Mucosa of descending colon (tissue), 3 donors: ENCODE data around the gene CEP120. TPM values are rescaled to one million over a fixed set of nuclear protein-coding genes. Genes with fewer than 3 reads are reported as not detected.

ENCODE experiments used
- ATAC-seq: fragments of 200-7000 bp; cut with Tn5 transposase; one replicate; pipeline ENCODE4 v1.9.1; 2020; ENCODE audit warnings: mild to moderate bottlenecking, moderate library complexity
- DNase-seq, 3 donors: peaks; one replicate each; pipeline ENCODE4 v3.0.0-alpha.2; 2020
- H3K36me3 ChIP-seq: fragments of 200-600 bp; one replicate; pipeline ENCODE4 v1.8.0; 2021; ENCODE audit warnings: low read depth, mild to moderate bottlenecking
- H3K4me1 ChIP-seq: fragments of 200-600 bp; one replicate; pipeline ENCODE4 v1.8.0; 2021; ENCODE audit warnings: low read depth, mild to moderate bottlenecking
- H3K4me3 ChIP-seq: fragments of 200-600 bp; one replicate; pipeline ENCODE4 v1.8.0; 2021; ENCODE audit warnings: mild to moderate bottlenecking
- H3K9me3 ChIP-seq: fragments of 200-600 bp; one replicate; pipeline ENCODE4 v1.8.0; 2021; ENCODE audit warnings: mild to moderate bottlenecking
- intact Hi-C, 2 donors: fragments of 100-400 bp; cut with DNase I in 1 of 2; cut with micrococcal nuclease in 1 of 2; formaldehyde crosslinking; loops; one replicate each; pipeline versions ENCODE4 v1.11.0 to v1.11.1; 2022; cut with DNase I, micrococcal nuclease
- total RNA-seq, 3 donors: library from RNA; stranded (reverse); fragmentation: NEBNext Ultra II Directional in 2 of 3; extraction: Animal tissue kit (Norgen Biotek cat#: 25700) in 2 of 3; gene quantifications; one replicate each; pipeline versions ENCODE4 v1.2.1 to v1.2.4, GENCODE V29; 2021 to 2023
- TF ChIP-seq, protein P1 (sequence below): fragments of 200-600 bp; IDR thresholded peaks from one replicate; pipeline ENCODE4 v1.8.0; 2022; ENCODE audit warnings: antibody characterized with exemption, mild to moderate bottlenecking
- donor health status: DM: no; HTN: no; CAD: no; lungs with moderate emphysema.
- donor health status: DM: no; HTN: no; CAD: no.
- donor health status: DM: no; HTN: yes; CAD: no.

The CEP120 gene
- total RNA-seq, 3 donors from 2014 or later, result 12.6 to 27.6 (median 15.0) TPM

DNA sequence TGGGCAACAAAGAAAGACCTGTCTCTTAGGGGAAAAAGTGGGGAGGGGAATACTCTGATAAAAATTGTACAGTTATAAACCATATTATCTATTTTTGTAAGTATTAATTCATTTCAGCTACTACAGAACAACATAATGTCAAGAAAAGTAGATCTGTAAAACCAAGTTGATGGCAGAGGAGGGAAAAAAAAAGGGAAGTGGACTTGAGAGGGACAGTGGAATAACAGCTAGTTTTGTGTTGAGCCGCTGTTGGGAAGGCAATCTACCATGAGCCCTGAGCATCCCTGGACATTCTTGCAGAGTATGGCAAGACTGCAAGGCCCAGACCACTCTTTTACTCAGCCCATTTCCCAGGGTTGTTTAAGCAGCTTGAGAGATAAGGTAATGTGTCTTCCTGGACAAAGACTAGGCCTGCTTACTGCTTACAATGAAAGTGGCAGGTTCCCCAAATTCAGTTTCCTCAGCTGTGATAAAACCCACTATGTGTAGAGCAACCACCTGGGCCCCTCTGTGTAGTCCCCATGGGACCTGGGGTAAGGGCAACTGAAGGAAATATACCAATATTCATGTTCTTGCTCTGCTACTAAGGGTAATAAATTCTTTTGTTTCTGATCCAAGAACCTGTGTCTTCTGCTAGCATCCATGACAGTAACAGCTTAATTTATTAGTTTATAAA lies 25.0 kb downstream of the CEP120 start:
- no peak overlapping the region for H3K4me3 ChIP-seq
- TF ChIP-seq, protein P1, sequence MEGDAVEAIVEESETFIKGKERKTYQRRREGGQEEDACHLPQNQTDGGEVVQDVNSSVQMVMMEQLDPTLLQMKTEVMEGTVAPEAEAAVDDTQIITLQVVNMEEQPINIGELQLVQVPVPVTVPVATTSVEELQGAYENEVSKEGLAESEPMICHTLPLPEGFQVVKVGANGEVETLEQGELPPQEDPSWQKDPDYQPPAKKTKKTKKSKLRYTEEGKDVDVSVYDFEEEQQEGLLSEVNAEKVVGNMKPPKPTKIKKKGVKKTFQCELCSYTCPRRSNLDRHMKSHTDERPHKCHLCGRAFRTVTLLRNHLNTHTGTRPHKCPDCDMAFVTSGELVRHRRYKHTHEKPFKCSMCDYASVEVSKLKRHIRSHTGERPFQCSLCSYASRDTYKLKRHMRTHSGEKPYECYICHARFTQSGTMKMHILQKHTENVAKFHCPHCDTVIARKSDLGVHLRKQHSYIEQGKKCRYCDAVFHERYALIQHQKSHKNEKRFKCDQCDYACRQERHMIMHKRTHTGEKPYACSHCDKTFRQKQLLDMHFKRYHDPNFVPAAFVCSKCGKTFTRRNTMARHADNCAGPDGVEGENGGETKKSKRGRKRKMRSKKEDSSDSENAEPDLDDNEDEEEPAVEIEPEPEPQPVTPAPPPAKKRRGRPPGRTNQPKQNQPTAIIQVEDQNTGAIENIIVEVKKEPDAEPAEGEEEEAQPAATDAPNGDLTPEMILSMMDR, result no peak
- H3K36me3 ChIP-seq, result peaks cover 5% of the 10 kb centered on the region
- DNase-seq (no peak), ATAC-seq (peak; percentile 36)
- H3K9me3 ChIP-seq, result no peaks in the 10 kb centered on the region
- intact Hi-C loops, result no loop called here
- no peaks in the 10 kb centered on the region for H3K4me1 ChIP-seq

DNA sequence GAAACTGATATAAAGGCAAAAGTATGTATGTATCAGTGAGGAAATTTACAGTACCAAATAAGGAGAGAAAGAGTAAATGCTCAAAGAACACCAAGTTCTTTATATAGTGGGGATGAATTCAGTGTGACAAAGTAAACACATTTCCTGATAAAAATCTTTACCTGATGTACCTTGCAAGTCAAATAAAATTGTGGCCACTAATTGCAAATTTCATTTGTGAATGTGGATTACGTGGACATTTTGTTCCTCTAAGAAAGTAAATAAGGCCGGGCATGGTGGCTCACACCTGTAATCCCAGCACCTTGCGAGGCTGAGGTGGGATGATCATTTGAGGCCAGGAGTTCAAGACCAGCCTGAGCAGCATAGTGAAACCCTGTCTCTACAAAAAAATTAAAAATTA lies 25.7 kb downstream of the CEP120 start:
- ATAC-seq (no peak), DNase-seq (no peak)
- Histone ChIP-seq H3K9me3 (no peaks in the 10 kb centered on the region), H3K36me3 (no peaks in the 10 kb centered on the region), H3K4me3 (no peak overlapping the region), H3K4me1 (no peaks in the 10 kb centered on the region)
- intact Hi-C loops, result no loop called here
- TF ChIP-seq, protein P1, result no peak

DNA sequence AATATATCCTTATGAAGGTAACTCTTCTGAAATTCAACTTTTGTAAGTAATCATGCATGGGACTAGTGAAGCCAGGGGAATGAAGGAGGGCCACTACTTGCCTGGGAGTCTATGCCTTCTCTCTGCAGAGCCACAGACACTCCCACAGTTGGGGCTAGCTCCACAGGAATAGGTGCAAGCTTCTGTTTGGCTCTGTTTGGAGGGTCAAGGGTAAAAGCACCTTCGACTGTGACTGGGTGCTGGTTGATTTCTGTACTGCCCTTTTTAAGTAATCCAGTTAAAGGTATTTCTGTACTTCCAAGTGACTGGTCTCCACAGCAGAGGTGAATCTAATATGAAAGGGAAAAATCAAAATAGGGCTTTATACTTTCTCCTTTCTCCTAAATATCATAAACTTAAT lies 32.2 kb downstream of the CEP120 start:
- DNase-seq (no peak), ATAC-seq (no peak)
- TF ChIP-seq, protein P1, result no peak
- peaks cover 5% of the 10 kb centered on the region for H3K36me3 ChIP-seq
- H3K9me3 ChIP-seq, result no peaks in the 10 kb centered on the region
- H3K4me1 ChIP-seq, result no peaks in the 10 kb centered on the region
- H3K4me3 ChIP-seq, result no peak overlapping the region
- intact Hi-C loops, result no loop called here

DNA sequence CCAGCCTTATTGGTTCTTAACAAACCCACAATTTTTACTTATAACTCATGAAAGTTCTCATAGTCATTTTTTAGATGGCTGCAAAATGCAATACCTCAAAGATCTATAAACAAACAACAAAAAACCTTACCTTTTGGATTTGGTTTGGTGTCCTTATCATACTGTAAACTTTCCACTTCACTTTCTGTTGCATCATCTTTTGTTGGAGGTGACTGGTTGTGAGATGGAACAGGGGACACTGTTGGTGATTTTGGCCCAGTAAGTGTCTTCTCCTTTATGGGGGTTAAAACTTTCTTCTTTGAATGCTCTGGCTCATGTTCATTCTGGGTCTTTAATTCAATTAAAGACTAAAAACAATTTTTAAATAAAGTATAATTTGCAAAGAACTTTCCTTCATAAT lies 33.4 kb downstream of the CEP120 start:
- Histone ChIP-seq H3K36me3 (peaks cover 5% of the 10 kb centered on the region), H3K4me3 (no peak overlapping the region)

DNA sequence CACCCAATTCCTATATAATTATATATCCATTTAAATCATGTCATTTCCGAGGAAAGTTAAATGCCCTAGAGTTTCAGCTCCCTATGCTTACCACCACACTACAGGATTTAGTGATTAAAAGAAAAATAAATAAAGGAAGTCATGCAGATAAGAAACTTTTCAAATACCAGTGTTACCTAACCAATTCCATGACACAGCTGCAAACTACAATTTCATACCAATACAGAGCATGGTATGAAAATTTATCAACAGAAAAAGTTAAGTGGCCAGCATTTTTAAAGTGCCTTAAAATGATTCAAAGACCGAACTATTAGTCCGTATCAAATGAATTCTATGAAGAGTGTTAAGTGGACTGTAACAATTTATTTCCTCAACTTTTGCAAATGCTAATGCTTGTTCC lies 35.9 kb downstream of the CEP120 start:
- TF ChIP-seq, protein P1, result no peak
- Histone ChIP-seq H3K4me1 (no peaks in the 10 kb centered on the region), H3K4me3 (no peak overlapping the region), H3K9me3 (no peaks in the 10 kb centered on the region), H3K36me3 (peaks cover 5% of the 10 kb centered on the region)
- DNase-seq (no peak), ATAC-seq (no peak)
- intact Hi-C loops, result no loop called here

More for the DNA sequence above, 33.4 kb downstream of the CEP120 start:
- no peak for DNase-seq
- ATAC-seq, result no peak
- intact Hi-C loops, result no loop called here
- TF ChIP-seq, protein P1, result no peak
- H3K4me1 ChIP-seq, result no peaks in the 10 kb centered on the region
- no peaks in the 10 kb centered on the region for H3K9me3 ChIP-seq

DNA sequence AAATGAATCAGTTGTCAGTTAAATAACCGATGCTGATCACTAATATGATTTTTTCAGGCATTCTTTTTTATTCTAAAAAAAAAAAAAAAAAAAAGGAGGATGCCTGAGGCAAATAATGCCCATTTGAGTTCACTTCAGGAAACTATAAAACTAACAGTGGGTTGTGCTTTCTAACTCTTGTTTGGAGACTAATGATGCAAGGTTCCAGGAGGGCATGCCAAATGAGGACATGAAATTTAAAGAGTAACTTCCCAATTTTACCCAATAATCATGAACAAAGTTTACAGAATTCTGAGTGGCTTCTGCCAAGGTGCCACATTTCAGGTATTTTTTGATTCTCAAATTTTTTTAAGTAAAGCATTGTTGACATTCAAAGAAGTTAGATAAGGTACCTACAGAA lies 41.0 kb downstream of the CEP120 start:
- ATAC-seq, result no peak
- H3K4me3 ChIP-seq, result no peak overlapping the region
- no peaks in the 10 kb centered on the region for H3K9me3 ChIP-seq
- intact Hi-C loops, result no loop called here
- H3K36me3 ChIP-seq, result no peaks in the 10 kb centered on the region
- no peak for DNase-seq
- H3K4me1 ChIP-seq, result no peaks in the 10 kb centered on the region
- TF ChIP-seq, protein P1, result no peak
